Trophoblast cell (in vitro differentiated cells and primary cell): Measurements from ENCODE around the gene PEPD.

Experiments
- DNase-seq, 2 donors: peaks; one replicate each; pipeline ENCODE4 v3.0.0-alpha.2; 2016
- H2AFZ ChIP-seq: 2 replicates; pipeline ENCODE4 v1.6.1; 2013; ENCODE audit warnings: low read length, moderate library complexity, mild to moderate bottlenecking; ENCODE audit not compliant: insufficient read depth, poor library complexity
- H2AK5ac ChIP-seq: 2 replicates; pipeline ENCODE4 v1.6.1; 2013; ENCODE audit warnings: mild to moderate bottlenecking, low read length
- H2BK120ac ChIP-seq: 2 replicates; pipeline ENCODE4 v1.6.1; 2013; ENCODE audit warnings: low read length, mild to moderate bottlenecking, moderate library complexity; ENCODE audit not compliant: insufficient read depth, poor library complexity
- H2BK12ac ChIP-seq: 2 replicates; pipeline ENCODE4 v1.6.1; 2013; ENCODE audit warnings: mild to moderate bottlenecking, low read length, moderate library complexity
- H2BK5ac ChIP-seq: 2 replicates; pipeline ENCODE4 v1.6.1; 2013; ENCODE audit warnings: low read length, low read depth, moderate library complexity, mild to moderate bottlenecking; ENCODE audit not compliant: poor library complexity
- H3K14ac ChIP-seq: 2 replicates; pipeline ENCODE4 v1.6.1; 2013; ENCODE audit warnings: mild to moderate bottlenecking, low read length
- H3K18ac ChIP-seq: 2 replicates; pipeline ENCODE4 v1.6.1; 2013; ENCODE audit warnings: mild to moderate bottlenecking, low read length
- H3K23ac ChIP-seq: 2 replicates; pipeline ENCODE4 v1.6.1; 2013; ENCODE audit warnings: low read length
- H3K27ac ChIP-seq: 2 replicates; pipeline ENCODE4 v1.5.1; 2013; ENCODE audit warnings: low read depth, mild to moderate bottlenecking, inconsistent platforms, low read length, moderate library complexity
- H3K27me3 ChIP-seq: 2 replicates; pipeline ENCODE4 v1.6.1; 2013; ENCODE audit warnings: inconsistent platforms, mild to moderate bottlenecking, low read length, moderate library complexity; ENCODE audit not compliant: insufficient read depth
- H3K36me3 ChIP-seq, 2 experiments: 1 replicate in 1 of 2; 2 replicates in 1 of 2; pipeline ENCODE4 v1.6.1; 2013; ENCODE audit warnings: low read length in 2 of 2, mild to moderate bottlenecking in 2 of 2, moderate library complexity in 1 of 2; ENCODE audit not compliant: insufficient read depth in 2 of 2, control insufficient read depth in 1 of 2
- H3K4ac ChIP-seq: 2 replicates; pipeline ENCODE4 v1.6.1; 2013; ENCODE audit warnings: low read depth, mild to moderate bottlenecking, low read length, moderate library complexity
- H3K4me1 ChIP-seq, 2 experiments: 1 replicate in 1 of 2; 2 replicates in 1 of 2; pipeline ENCODE4 v1.6.1; 2013; ENCODE audit warnings: low read length in 2 of 2, mild to moderate bottlenecking in 2 of 2, moderate library complexity in 1 of 2; ENCODE audit not compliant: insufficient read depth in 2 of 2, control insufficient read depth in 1 of 2
- H3K4me2 ChIP-seq: 2 replicates; pipeline ENCODE4 v1.6.1; 2013; ENCODE audit warnings: inconsistent platforms, mild to moderate bottlenecking, low read length, moderate library complexity
- H3K4me3 ChIP-seq: 2 replicates; pipeline ENCODE4 v1.5.1; 2013; ENCODE audit warnings: mild to moderate bottlenecking, low read depth, low read length, inconsistent platforms
- H3K79me1 ChIP-seq: one replicate; pipeline ENCODE4 v1.6.1; 2013; ENCODE audit warnings: low read length
- H3K79me2 ChIP-seq: 2 replicates; pipeline ENCODE4 v1.6.1; 2013; ENCODE audit warnings: low read length, mild to moderate bottlenecking; ENCODE audit not compliant: control insufficient read depth, insufficient read depth, poor library complexity
- H3K9ac ChIP-seq: 2 replicates; pipeline ENCODE4 v1.6.1; 2013; ENCODE audit warnings: mild to moderate bottlenecking, low read length
- H3K9me3 ChIP-seq: 2 replicates; pipeline ENCODE4 v1.6.1; 2013; ENCODE audit warnings: low read depth, mild to moderate bottlenecking, control low read depth, inconsistent platforms, low read length; ENCODE audit not compliant: insufficient read depth
- H4K12ac ChIP-seq: 2 replicates; pipeline ENCODE4 v1.6.1; 2013; ENCODE audit warnings: low read depth, mild to moderate bottlenecking, low read length, moderate library complexity
- H4K8ac ChIP-seq: 2 replicates; pipeline ENCODE4 v1.6.1; 2013; ENCODE audit warnings: low read depth, mild to moderate bottlenecking, low read length, moderate library complexity
- H4K91ac ChIP-seq: one replicate; pipeline ENCODE4 v1.6.1; 2013; ENCODE audit warnings: low read depth, mild to moderate bottlenecking, low read length, moderate library complexity
- WGBS: extraction: QIAGEN DNeasy Blood & Tissue Kit; methylation state at CpG from one replicate; pipeline ENCODE4 v1.1.7; 2013; ENCODE audit warnings: missing lambda C conversion rate; ENCODE audit not compliant: insufficient read length, insufficient coverage; ENCODE audit errors: extremely low coverage; 5-methylcytosine and 5-hydroxymethylcytosine counted together

PEPD gene

GRCh38 chr19:33505823-33506222, 15.8 kb downstream of the PEPD start:
- Histone ChIP-seq H3K9me3 (peaks cover 4% of the 10 kb centered on the region), H4K8ac (no peak overlapping the region), H3K4me3 (no peak overlapping the region), H2BK120ac (no peak overlapping the region), H3K18ac (no peak overlapping the region), H2BK5ac (no peak overlapping the region), H4K12ac (no peak overlapping the region), H4K91ac (no peak overlapping the region), H3K79me2 (no peaks in the 10 kb centered on the region), H2AK5ac (no peak overlapping the region), H2AFZ (no peak overlapping the region), H3K79me1 (no peaks in the 10 kb centered on the region), H3K36me3 (peaks cover under 1 to 4% of the 10 kb centered on the region in 2 experiments), H3K4me2 (no peak overlapping the region), H2BK12ac (no peak overlapping the region), H3K4ac (no peak overlapping the region), H3K9ac (no peak overlapping the region), H3K27me3 (no peaks in the 10 kb centered on the region), H3K23ac (no peak overlapping the region), H3K14ac (no peak overlapping the region), H3K4me1 (peaks cover 15 to 18% of the 10 kb centered on the region in 2 experiments), H3K27ac (no peak overlapping the region)
- WGBS, result 100% methylated on average over 1 of the region's 1 CpG
- no peak for DNase-seq

GRCh38 chr19:33505148-33505547, 16.4 kb downstream of the PEPD start:
- Histone ChIP-seq H3K4me1 (peaks cover 15 to 18% of the 10 kb centered on the region in 2 experiments), H3K4me2 (no peak overlapping the region), H3K9me3 (peaks cover 4% of the 10 kb centered on the region), H3K4me3 (no peak overlapping the region), H2AFZ (no peak overlapping the region), H4K91ac (no peak overlapping the region), H4K8ac (no peak overlapping the region), H3K14ac (no peak overlapping the region), H2BK12ac (no peak overlapping the region), H3K79me2 (no peaks in the 10 kb centered on the region), H2BK5ac (no peak overlapping the region), H3K23ac (no peak overlapping the region), H3K18ac (no peak overlapping the region), H3K79me1 (no peaks in the 10 kb centered on the region), H2BK120ac (no peak overlapping the region), H3K27ac (no peak overlapping the region), H3K4ac (no peak overlapping the region), H3K36me3 (peaks cover 2 to 9% of the 10 kb centered on the region in 2 experiments), H4K12ac (no peak overlapping the region), H2AK5ac (no peak overlapping the region), H3K27me3 (no peaks in the 10 kb centered on the region), H3K9ac (no peak overlapping the region)
- no CpG with 5 or more reads among the region's 16 CpGs for WGBS
- peak in 1 of 2 donors; percentile 47 for DNase-seq

GRCh38 chr19:33504058-33504444, 17.5 kb downstream of the PEPD start:
- Histone ChIP-seq H3K14ac (no peak overlapping the region), H3K9me3 (peaks cover 4% of the 10 kb centered on the region), H3K79me2 (no peaks in the 10 kb centered on the region), H2BK5ac (no peak overlapping the region), H3K27me3 (no peaks in the 10 kb centered on the region), H3K79me1 (no peaks in the 10 kb centered on the region), H4K8ac (no peak overlapping the region), H3K4me2 (no peak overlapping the region), H2BK12ac (no peak overlapping the region), H3K23ac (no peak overlapping the region), H3K9ac (no peak overlapping the region), H3K4me3 (no peak overlapping the region), H2AFZ (no peak overlapping the region), H2AK5ac (no peak overlapping the region), H3K27ac (no peak overlapping the region), H3K4me1 (peaks cover 15 to 18% of the 10 kb centered on the region in 2 experiments), H2BK120ac (no peak overlapping the region), H3K36me3 (peaks cover 7 to 13% of the 10 kb centered on the region in 2 experiments), H3K4ac (no peak overlapping the region), H3K18ac (no peak overlapping the region), H4K91ac (no peak overlapping the region), H4K12ac (no peak overlapping the region)
- DNase-seq, result no peak
- no CpG with 5 or more reads among the region's 5 CpGs for WGBS

GRCh38 chr19:33503433-33504057, 18.0 kb downstream of the PEPD start:
- Histone ChIP-seq H3K79me1 (no peaks in the 10 kb centered on the region), H2BK12ac (no peak overlapping the region), H3K9me3 (peaks cover 4% of the 10 kb centered on the region), H3K27ac (no peak overlapping the region), H3K4me2 (no peak overlapping the region), H3K36me3 (peaks cover 7 to 13% of the 10 kb centered on the region in 2 experiments), H3K4ac (no peak overlapping the region), H3K23ac (no peak overlapping the region), H3K14ac (no peak overlapping the region), H3K18ac (no peak overlapping the region), H4K91ac (no peak overlapping the region), H2AFZ (no peak overlapping the region), H3K4me1 (peaks cover 15 to 17% of the 10 kb centered on the region in 2 experiments), H2AK5ac (no peak overlapping the region), H2BK120ac (no peak overlapping the region), H3K9ac (no peak overlapping the region), H3K79me2 (no peaks in the 10 kb centered on the region), H3K4me3 (no peak overlapping the region), H2BK5ac (no peak overlapping the region), H4K12ac (no peak overlapping the region), H4K8ac (no peak overlapping the region), H3K27me3 (no peaks in the 10 kb centered on the region)
- DNase-seq, result no peak
- no CpG with 5 or more reads among the region's 21 CpGs for WGBS
